ENCODE results near the gene OSGIN1. TPM values are rescaled to one million over a fixed set of nuclear protein-coding genes. Genes with fewer than 3 reads are reported as not detected.
A peak's percentile ranks its signal among the peaks of the same experiment; 100 is the strongest.

The OSGIN1 gene
- total RNA-seq: 10 to 100 TPM in 1 of 2 donors, 1 to 10 TPM in 1; 9.4 to 11.9 TPM

GRCh38 chr16:83952940-83953795, at the start of gene OSGIN1:
Gene OSGIN1, plus strand, starts transcription at chr16:83953240. Its CDS starts 4,432 bp downstream, at chr16:83957672.
- peaks cover 10% of the 10 kb centered on the region for H3K4me1 ChIP-seq
- DNase-seq: peak; percentile 97
- H3K36me3 ChIP-seq: no peaks in the 10 kb centered on the region
- H3K9ac ChIP-seq (ENCODE audit: low read depth in 2 of 2, low read length in 2 of 2): peak within 1 kb of the TSS; percentile 94 to 95
- no peak for TF ChIP-seq CTCF (IDR thresholded peaks at IDR 0.05)
- peak within 1 kb of the TSS; percentile 95 for H3K27ac ChIP-seq
- intact Hi-C loops (cut with DNase I): no loop called here
- H3K9me3 ChIP-seq: no peaks in the 10 kb centered on the region
- H3K4me3 ChIP-seq: peak within 1 kb of the TSS; percentile 62
- no peaks in the 10 kb centered on the region for H3K27me3 ChIP-seq

DNA sequence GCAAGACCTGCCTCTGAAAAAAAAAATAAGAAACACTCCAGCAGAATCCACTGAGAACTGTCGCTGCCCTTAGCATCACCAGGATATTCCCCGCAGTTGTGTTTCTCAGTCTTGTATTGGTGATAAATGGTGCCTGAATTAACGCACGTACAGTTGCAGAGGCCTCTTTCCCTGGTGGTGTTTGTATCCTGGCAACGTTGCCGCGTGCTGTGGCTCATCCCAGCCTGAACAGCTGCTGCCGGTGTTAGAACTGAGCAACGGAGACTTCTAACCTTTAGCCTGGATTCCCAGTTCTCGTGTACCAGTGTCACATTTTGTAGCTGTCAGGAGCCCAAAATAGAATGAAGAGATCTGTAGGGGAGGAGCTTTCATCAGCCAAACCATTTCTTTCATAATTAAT, 49.3 kb upstream of the OSGIN1 start:
- no peak for TF ChIP-seq CTCF (IDR thresholded peaks at IDR 0.05)
- DNase-seq: no peak
- H3K36me3 ChIP-seq: no peaks in the 10 kb centered on the region
- H3K27me3 ChIP-seq: no peaks in the 10 kb centered on the region
- intact Hi-C loops (cut with DNase I): no loop called here
- H3K4me3 ChIP-seq: no peak overlapping the region
- H3K9ac ChIP-seq (ENCODE audit: low read depth in 2 of 2, low read length in 2 of 2): no peak overlapping the region
- no peaks in the 10 kb centered on the region for H3K4me1 ChIP-seq
- no peak overlapping the region for H3K27ac ChIP-seq
- H3K9me3 ChIP-seq: no peaks in the 10 kb centered on the region

DNA sequence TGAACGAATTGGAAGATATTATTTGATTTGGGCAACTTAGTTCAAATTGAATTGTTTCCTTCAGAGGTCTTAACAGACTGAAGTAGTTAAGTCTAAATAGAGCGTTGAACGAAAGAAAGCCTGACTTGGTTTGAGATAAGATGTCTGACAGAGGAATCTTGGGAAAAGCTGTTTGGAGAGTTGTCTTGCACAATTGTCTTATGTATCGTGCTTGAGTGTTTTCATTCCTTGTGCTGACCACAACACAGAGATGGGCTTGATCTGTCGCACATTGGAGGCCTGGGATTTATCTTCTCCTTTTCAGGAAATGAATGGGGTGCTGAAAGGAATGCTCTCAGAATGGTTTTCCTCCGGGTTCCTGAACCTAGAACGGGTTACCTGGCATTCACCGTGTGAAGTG, 46.4 kb upstream of the OSGIN1 start:
- no peak for DNase-seq
- no peak for TF ChIP-seq CTCF (IDR thresholded peaks at IDR 0.05)
- H3K9me3 ChIP-seq: no peaks in the 10 kb centered on the region
- H3K36me3 ChIP-seq: peaks cover under 1% of the 10 kb centered on the region
- intact Hi-C loops (cut with DNase I): no loop called here
- H3K4me3 ChIP-seq: no peak overlapping the region
- H3K27me3 ChIP-seq: no peaks in the 10 kb centered on the region
- H3K27ac ChIP-seq: no peak overlapping the region
- H3K4me1 ChIP-seq: no peaks in the 10 kb centered on the region
- no peak overlapping the region for H3K9ac ChIP-seq (ENCODE audit: low read depth in 2 of 2, low read length in 2 of 2)

GRCh38 chr16:83907111-83907510, 45.9 kb upstream of the OSGIN1 start:
- no peak for TF ChIP-seq CTCF (IDR thresholded peaks at IDR 0.05)

GRCh38 chr16:83907631-83908250, 45.3 kb upstream of the OSGIN1 start:
- no peak overlapping the region for H3K27ac ChIP-seq

More at GRCh38 chr16:83907111-83907510, 45.9 kb upstream of the OSGIN1 start:
- no peaks in the 10 kb centered on the region for H3K27me3 ChIP-seq
- no peak overlapping the region for H3K27ac ChIP-seq
- H3K9ac ChIP-seq (ENCODE audit: low read depth in 2 of 2, low read length in 2 of 2): no peak overlapping the region
- H3K4me3 ChIP-seq: no peak overlapping the region
- no peaks in the 10 kb centered on the region for H3K9me3 ChIP-seq
- no peak for DNase-seq
- intact Hi-C loops (cut with DNase I): no loop called here
- no peaks in the 10 kb centered on the region for H3K4me1 ChIP-seq
- peaks cover 5% of the 10 kb centered on the region for H3K36me3 ChIP-seq

More at GRCh38 chr16:83907631-83908250, 45.3 kb upstream of the OSGIN1 start:
- Histone ChIP-seq H3K4me1 (no peaks in the 10 kb centered on the region), H3K9ac (ENCODE audit: low read depth in 2 of 2, low read length in 2 of 2) (no peak overlapping the region), H3K36me3 (peaks cover 7% of the 10 kb centered on the region), H3K4me3 (no peak overlapping the region), H3K27me3 (no peaks in the 10 kb centered on the region), H3K9me3 (no peaks in the 10 kb centered on the region)
- TF ChIP-seq CTCF (IDR thresholded peaks at IDR 0.05): no peak
- intact Hi-C loops (cut with DNase I): no loop called here
- no peak for DNase-seq

All from colonic mucosa (tissue), 4 donors.